ENCODE data around the gene SLC39A11. TPM values are rescaled to one million over a fixed set of nuclear protein-coding genes. Genes with fewer than 3 reads are reported as not detected.
A peak's percentile ranks its signal among the peaks of the same experiment; 100 is the strongest.

The SLC39A11 gene
- total and polyA plus RNA-seq, 2 of the 13 experiments (the other 11 are each of a cell fraction or from before 2014, with no cell fraction given): 17.2 to 31.5 TPM

- TF ChIP-seq TFE3 (CRISPR knock-in tag; IDR thresholded peaks at IDR 0.05) (peak; percentile 59; the same call in 1 of the 2 replicates), PAWR (CRISPR knock-in tag; IDR thresholded peaks at IDR 0.05; ENCODE audit: borderline replicate concordance) (no peak), SALL2 (CRISPR knock-in tag; IDR thresholded peaks at IDR 0.05) (no peak), ZBED4 (CRISPR knock-in tag; IDR thresholded peaks at IDR 0.05; ENCODE audit: borderline replicate concordance) (peak; percentile 77; the same call in 1 of the 2 replicates), PHB2 (IDR thresholded peaks at IDR 0.05; ENCODE audit: partially characterized antibody) (no peak), GATAD1 (CRISPR knock-in tag; IDR thresholded peaks at IDR 0.05) (peak; percentile 31; the same call in 1 of the 2 replicates), MTERF4 (CRISPR knock-in tag; IDR thresholded peaks at IDR 0.05) (no peak), HDAC2 (CRISPR knock-in tag; IDR thresholded peaks at IDR 0.05) (peak; percentile 89)
Measured at GRCh38 chr17:73090396-73091202, 1.9 kb downstream of the SLC39A11 start (continued).

Data from HepG2 (cell line).